Mesothelial cell of epicardium (in vitro differentiated cells): ENCODE results near the gene INTS2. TPM values are rescaled to one million over a fixed set of nuclear protein-coding genes. Genes with fewer than 3 reads are reported as not detected.

Source experiments
- DNase-seq, 2 experiments: peaks; one replicate each; pipeline ENCODE4 v3.0.0; 2021; ENCODE audit warnings: low spot score in 2 of 2; ENCODE audit not compliant: unreplicated experiment in 2 of 2
- H3K27ac Mint-ChIP-seq: 2 replicates; pipeline ENCODE4 v1.8.0; 2021; ENCODE audit warnings: mixed read lengths
- H3K27me3 Mint-ChIP-seq: 2 replicates; pipeline ENCODE4 v1.8.0; 2021; ENCODE audit warnings: low read depth, mixed read lengths
- H3K36me3 Mint-ChIP-seq: 2 replicates; pipeline ENCODE4 v1.8.0; 2021; ENCODE audit warnings: mixed read lengths
- H3K4me1 Mint-ChIP-seq: 2 replicates; pipeline ENCODE4 v1.8.0; 2021; ENCODE audit warnings: mixed read lengths
- H3K4me3 Mint-ChIP-seq: 2 replicates; pipeline ENCODE4 v1.8.0; 2021; ENCODE audit warnings: mild to moderate bottlenecking, moderate library complexity, mixed read lengths
- H3K9me3 Mint-ChIP-seq: 2 replicates; pipeline ENCODE4 v1.8.0; 2021; ENCODE audit warnings: mixed read lengths
- total RNA-seq: library from RNA; stranded (reverse); gene quantifications from 3 replicates; pipeline ENCODE4 v1.2.1, GENCODE V29; 2021
- TF ChIP-seq, protein P1 (sequence below): fragments of 200-600 bp; sonication (generic); IDR thresholded peaks from one replicate; pipeline ENCODE4 v1.5.0; 2021; ENCODE audit warnings: antibody characterized with exemption; ENCODE audit not compliant: unreplicated experiment

The INTS2 gene
- total RNA-seq, 1 donor from 2014 or later: 17.1 TPM

DNA sequence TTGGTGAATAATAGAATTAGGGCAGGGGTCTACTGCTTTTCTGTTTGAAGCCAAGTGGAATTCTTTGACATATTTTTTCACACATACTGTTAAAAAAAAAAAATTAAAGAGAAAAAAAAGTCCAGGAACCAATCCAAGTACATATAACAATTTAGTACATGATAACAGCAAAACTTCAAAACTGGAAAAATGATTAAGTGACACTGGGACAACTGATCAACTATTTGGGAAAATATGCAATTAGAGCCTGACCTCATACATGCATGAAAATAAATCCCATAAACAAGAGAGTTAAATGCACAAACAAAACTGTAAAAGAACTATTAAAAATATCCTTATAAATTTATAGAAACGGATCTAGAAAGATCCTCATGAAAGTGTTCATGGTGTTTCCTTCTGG lies 92.2 kb downstream of the INTS2 start:
- no peak for DNase-seq
- H3K4me1 Mint-ChIP-seq: peaks cover 3% of the 10 kb centered on the region
- no peaks in the 10 kb centered on the region for H3K36me3 Mint-ChIP-seq
- no peaks in the 10 kb centered on the region for H3K9me3 Mint-ChIP-seq
- H3K4me3 Mint-ChIP-seq: no peak overlapping the region
- no peak overlapping the region for H3K27ac Mint-ChIP-seq
- no peaks in the 10 kb centered on the region for H3K27me3 Mint-ChIP-seq
- TF ChIP-seq, protein P1, sequence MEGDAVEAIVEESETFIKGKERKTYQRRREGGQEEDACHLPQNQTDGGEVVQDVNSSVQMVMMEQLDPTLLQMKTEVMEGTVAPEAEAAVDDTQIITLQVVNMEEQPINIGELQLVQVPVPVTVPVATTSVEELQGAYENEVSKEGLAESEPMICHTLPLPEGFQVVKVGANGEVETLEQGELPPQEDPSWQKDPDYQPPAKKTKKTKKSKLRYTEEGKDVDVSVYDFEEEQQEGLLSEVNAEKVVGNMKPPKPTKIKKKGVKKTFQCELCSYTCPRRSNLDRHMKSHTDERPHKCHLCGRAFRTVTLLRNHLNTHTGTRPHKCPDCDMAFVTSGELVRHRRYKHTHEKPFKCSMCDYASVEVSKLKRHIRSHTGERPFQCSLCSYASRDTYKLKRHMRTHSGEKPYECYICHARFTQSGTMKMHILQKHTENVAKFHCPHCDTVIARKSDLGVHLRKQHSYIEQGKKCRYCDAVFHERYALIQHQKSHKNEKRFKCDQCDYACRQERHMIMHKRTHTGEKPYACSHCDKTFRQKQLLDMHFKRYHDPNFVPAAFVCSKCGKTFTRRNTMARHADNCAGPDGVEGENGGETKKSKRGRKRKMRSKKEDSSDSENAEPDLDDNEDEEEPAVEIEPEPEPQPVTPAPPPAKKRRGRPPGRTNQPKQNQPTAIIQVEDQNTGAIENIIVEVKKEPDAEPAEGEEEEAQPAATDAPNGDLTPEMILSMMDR: no peak

DNA sequence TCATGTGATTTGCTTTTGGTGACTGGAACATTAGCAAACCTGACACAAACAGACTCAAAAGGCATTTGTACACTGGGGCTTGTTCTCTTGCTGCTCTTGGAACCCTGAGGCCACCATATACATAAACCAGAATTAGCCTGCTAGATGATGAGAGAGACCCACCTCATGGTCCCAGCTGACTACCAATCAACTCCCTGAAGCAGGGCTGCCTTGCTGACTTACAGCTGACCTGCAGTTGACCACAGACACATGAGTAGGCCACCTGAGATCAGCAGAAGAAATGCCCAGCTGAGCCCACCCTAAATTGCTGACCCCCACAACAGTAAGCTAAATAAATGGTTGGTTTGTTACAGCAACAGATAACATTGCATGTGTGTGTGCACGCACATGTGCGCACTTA lies 93.2 kb downstream of the INTS2 start:
- peaks cover 1% of the 10 kb centered on the region for H3K9me3 Mint-ChIP-seq
- no peak overlapping the region for H3K27ac Mint-ChIP-seq
- peaks cover 3% of the 10 kb centered on the region for H3K4me1 Mint-ChIP-seq
- H3K36me3 Mint-ChIP-seq: peaks cover under 1% of the 10 kb centered on the region
- DNase-seq: no peak
- TF ChIP-seq, protein P1: no peak
- no peak overlapping the region for H3K4me3 Mint-ChIP-seq
- H3K27me3 Mint-ChIP-seq: no peaks in the 10 kb centered on the region

DNA sequence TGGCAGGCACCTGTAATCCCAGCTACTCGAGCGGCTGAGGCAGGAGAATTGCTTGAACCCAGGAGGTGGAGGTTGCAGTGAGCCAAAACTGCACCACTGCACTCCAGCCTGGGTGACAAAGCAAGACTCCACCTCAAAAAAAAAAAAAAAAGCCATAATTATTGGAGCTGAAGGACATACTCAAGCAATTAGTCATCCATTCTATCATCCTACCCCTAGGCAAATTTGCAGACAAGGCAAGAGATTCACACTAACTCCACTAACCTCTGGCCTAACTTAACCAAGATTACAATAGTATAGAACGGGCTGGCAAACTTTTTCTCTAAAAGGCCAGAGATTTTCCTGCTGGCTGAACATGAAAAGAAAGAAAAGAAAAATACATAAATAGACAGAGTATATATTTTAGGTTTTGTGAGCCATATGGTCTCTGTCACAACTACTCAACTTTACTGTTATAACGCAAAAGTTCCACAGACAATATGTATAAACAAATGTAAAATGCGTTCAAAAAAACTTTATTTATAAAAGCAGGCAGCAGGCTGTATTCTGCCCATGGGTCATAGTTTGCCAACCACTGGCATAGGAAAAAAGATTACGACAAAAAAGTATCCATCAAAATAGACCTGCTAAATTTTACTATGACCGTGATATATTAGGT lies 94.1 kb downstream of the INTS2 start:
- no peak overlapping the region for H3K4me3 Mint-ChIP-seq
- DNase-seq: no peak
- H3K36me3 Mint-ChIP-seq: peaks cover 9% of the 10 kb centered on the region
- H3K4me1 Mint-ChIP-seq: peaks cover 3% of the 10 kb centered on the region
- no peak overlapping the region for H3K27ac Mint-ChIP-seq
- TF ChIP-seq, protein P1: no peak
- no peaks in the 10 kb centered on the region for H3K27me3 Mint-ChIP-seq
- peaks cover 8% of the 10 kb centered on the region for H3K9me3 Mint-ChIP-seq

- Mint-ChIP-seq H3K27me3 (no peaks in the 10 kb centered on the region), H3K4me3 (no peak overlapping the region), H3K9me3 (peaks cover 19% of the 10 kb centered on the region), H3K4me1 (peaks cover 3% of the 10 kb centered on the region), H3K27ac (no peak overlapping the region), H3K36me3 (peaks cover 19% of the 10 kb centered on the region)
- TF ChIP-seq, protein P1: no peak
- DNase-seq: no peak
These were observed 95.3 kb downstream of the INTS2 start for GRCh38 chr17:61832463-61832862.

- DNase-seq: no peak
- Mint-ChIP-seq H3K9me3 (peaks cover 27% of the 10 kb centered on the region), H3K36me3 (peaks cover 29% of the 10 kb centered on the region), H3K27ac (no peak overlapping the region), H3K4me1 (peaks cover 3% of the 10 kb centered on the region), H3K4me3 (no peak overlapping the region), H3K27me3 (no peaks in the 10 kb centered on the region)
- TF ChIP-seq, protein P1: no peak
These were observed 96.7 kb downstream of the INTS2 start for GRCh38 chr17:61831099-61831498.
